NCI-H2196 (cell line): Measurements from ENCODE around the gene C9orf50.
A peak's percentile ranks its signal among the peaks of the same experiment; 100 is the strongest.

Source experiments
- DNase-seq: peaks from one replicate; lab custom pipeline; 2025; ENCODE audit not compliant: unreplicated experiment; lab: John Stamatoyannopoulos, UW

The C9orf50 gene

DNA sequence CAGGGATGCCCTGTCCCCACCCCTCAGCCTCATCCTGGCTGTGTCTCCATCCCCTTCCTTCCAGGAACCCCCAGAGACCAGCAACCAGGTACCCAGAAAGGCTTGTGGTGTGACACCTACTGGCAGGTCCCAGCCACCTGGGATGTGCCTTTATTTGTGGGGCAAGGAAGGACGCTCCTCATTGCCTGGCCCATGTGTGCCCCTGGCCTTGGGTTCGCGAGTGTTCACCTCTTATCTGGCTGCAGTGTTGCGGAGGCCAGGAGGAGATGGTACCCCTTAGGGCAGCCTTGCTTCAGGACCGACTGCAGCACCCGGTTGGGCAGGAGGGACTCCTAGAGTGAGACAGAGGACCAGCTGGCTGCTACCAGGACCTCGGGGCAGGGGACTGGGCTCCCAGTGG lies 8.8 kb downstream of the C9orf50 start:
- no peak for DNase-seq

DNA sequence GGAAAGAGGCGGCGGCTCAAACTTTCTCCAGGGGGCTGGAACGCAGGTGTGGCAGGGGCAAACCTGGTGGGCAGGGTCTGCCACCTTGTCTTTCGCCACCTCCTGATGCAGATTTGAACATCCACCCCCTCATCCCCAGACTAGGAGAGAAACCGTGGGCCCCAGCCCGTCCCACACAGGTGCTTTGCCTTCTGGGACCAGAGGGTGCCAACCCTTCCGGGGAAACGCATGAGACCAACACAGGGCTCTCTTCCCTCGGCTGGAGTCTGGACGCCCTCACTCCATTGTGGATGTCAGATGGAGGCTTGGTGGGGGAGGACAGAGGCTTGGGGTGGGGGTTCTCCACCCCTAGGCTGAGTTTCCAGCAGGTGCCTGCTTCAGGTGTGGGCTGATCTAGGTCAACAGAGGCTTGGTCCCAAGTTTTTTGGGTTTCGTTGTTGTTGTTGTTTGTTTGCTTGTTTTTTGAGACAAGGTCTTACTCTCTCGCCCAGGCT lies 9.5 kb downstream of the C9orf50 start:
- no peak for DNase-seq

DNA sequence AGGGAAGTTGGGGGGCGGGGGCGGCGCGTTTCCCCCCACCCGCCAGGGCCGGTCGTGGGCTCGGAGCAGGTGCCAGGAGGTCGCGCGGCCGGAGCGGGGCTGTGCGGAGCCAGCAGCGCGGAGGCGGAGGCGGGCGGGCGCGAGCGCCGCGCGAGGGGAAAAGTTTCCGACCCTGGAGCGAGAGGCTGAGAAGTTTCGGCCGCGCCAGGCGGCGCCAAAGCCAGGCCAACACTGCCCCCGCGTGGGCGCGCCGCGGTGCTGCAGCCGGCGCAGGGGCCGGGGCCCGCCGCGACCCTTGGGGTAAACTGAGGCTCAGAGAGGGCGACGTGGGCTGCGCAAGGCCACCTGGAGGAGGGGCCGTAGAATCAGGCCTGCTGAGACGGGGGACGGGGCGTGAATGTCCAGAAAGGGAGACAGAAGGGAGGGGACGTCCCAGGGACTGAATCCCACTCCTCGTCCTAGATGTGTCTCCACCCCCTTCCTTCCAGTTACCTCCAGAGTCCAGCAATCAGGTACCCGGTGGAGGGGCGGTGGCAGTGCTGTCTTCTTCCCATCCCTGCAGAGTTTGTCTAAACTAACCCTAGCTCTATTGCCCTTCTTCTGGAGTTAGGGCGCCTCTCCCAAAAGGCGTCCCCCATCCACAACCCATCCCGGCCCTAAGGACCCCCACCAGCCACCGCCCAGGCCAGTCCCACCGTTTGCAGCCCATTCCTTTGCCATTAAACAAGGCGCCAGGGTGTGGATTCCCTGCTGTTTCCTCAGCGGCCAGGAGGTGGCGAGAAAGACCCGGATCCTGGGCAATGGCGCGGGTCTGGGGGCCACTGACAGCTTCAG lies 10.2 kb downstream of the C9orf50 start:
- peak; percentile 72 for DNase-seq

DNA sequence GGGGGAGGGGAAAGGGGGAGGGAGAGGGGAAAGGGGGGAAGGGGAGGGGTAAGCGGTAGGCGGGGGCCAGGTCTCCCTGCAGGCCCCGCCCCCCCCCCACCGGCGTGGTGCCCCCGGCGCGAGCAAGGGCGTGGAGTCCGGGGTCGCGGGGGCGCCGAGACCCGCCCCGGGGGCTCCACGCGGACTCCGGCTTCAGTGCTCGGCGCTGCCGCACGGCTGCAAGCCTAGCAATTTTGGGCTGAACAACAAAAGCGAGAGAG lies 10.8 kb downstream of the C9orf50 start:
- DNase-seq = no peak

DNA sequence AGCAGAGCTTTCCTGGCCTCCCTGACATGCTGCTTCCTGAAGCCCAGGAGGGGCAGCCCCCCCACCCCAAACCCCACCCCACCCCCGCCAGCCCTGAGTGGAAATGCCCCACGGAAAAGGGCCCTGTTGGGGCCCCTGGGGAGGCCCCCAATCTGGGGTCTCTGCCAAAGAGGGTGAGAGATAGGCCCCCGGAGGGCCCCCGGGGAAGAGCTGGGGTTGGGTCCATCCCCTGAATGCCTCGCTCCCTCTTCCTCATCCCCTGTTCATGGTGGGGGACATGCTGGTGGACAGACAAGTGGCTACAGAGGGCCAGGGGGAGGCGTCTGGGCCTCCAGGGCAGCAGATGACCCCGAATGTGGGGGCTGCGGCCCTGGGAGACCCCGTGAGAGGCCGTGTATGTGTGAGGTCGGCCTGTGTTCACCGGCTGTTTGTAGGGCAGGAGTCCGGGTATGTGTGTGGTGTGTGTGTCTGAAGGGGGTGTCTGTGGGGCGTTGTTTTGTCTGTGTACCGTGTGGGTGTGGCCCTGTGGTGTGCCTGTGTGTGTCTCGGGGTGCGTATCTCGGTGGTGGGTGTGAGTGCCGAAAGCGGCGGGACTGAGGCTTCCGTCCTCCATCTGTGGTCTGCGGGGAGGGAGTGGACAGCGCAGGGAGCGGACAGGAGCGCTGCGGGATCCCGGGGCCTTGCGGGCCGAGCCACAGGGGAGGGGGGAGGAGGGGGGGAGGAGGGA lies 11.3 kb downstream of the C9orf50 start:
- DNase-seq = no peak

DNA sequence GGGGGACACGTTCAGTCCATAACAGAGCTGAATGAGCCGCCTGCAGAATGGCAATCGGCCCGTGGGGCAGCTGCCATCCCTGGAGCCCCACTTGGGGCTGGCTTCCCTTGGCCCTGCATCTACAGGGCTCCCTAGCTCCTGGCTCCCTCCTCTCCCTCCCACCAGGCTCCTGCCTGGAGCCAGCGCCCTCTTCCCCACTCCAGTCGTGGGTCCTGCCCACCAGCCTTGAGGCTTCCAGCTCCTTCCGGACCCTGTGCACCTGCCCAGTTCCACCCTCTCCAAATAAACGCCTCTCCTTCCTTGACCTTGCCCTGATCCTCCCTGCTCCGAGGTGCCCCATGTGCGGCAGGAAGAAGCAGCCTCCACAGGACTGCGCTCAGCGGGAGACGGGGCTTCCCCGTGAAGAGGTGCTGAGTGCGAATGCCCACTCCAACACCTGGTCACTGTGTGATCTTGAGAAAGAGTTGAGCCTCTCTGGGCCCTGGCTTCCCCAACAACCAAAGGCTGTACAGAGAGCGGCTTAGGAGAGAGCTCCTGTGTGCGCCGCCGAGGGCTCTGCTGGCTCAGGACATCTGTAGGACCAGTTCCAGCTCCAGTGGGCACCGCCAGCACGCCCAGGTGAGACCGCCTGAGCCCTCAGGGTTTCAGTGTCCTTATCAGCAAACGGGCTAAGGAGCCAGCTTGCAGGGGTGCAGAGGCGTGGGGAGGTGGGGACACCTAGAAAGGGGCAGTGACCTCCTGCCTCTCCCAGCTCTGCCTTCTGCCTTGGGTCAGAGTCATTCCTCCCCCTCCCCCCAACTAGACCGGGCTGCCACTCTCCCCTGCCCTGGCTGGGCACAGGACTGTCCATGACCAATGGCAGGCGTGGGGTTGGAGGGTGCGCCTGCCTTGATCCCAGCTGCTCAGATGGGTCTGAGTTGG lies 12.1 kb downstream of the C9orf50 start:
- no peak for DNase-seq

DNA sequence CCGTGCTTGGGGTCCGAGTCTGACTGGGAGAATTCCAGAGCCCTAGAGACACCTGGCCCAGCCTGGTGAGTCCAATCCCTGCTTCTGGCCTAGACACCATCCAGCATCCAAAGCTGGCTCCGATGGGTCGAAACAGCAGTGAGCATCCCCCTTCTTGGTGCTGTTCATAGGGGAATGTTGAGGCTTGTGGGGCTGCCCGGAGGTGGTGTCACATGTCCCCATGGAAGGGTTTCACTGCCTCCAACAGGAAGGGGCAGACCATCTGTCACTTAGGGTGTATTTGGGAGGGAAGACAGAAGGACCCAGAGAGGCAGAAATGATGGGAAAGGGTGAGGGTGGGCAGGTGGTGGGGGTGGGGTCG lies 13.9 kb downstream of the C9orf50 start:
- DNase-seq = no peak

DNA sequence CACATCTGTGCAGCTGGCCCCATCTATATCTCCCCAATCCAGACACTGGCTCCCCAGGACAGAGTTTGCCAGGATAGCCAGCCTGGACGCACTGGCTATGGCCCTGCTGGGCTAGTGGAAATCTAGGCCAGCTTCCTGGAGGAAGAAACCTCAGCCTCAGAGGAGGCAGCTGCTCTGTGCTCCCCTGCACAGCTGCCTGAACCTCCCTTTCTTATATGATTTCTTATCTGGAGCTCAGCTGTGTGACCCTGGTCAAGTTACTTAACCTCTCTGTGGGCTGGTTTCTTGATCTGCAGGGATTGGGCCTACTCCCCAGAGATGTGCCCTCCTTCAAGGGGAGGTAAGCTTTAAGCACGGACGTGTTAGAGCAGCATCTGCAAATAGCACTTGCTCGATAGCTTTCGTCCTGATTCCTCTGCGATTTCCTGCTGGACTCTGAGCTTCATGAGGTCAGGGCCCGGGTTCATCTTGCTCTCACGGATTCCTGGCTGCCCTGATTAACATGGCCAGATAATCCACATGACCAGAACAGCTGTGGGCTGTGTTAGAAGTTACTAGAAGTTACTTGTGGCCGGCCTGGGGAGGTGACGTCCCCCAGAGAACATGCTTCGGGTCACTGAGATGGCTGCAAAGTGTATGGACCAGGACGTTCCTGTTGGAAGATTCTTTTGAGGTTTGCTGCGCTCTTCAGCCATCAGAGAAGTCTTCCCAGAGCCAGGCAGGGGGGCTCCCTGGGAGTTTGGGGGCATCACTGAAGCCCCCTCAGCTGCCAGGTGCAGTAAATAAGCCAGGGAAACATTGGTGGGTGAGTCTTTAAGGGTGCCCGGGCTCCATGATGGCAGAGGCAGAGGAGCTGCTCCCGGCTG lies 14.5 kb downstream of the C9orf50 start:
- no peak for DNase-seq

DNA sequence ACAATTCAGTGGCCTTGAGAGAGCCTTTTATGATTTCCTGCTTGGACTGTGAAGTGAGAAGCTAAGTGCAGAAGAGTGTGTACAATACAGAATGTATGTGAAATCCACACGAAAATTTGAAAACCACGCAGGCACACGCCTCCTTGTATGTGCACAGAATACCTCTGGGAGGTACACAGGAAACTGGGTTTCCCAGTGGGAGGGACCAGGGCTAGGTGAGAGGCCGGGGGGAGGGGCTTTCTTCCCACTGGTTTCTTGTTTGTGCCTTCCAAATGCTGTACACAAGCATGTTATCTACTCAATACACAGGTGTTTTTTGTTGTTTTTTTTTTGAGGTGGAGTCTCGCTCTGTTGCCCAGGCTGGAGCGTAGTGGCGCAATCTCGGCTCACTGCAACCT lies 16.1 kb downstream of the C9orf50 start:
- peak; percentile 33 for DNase-seq

DNA sequence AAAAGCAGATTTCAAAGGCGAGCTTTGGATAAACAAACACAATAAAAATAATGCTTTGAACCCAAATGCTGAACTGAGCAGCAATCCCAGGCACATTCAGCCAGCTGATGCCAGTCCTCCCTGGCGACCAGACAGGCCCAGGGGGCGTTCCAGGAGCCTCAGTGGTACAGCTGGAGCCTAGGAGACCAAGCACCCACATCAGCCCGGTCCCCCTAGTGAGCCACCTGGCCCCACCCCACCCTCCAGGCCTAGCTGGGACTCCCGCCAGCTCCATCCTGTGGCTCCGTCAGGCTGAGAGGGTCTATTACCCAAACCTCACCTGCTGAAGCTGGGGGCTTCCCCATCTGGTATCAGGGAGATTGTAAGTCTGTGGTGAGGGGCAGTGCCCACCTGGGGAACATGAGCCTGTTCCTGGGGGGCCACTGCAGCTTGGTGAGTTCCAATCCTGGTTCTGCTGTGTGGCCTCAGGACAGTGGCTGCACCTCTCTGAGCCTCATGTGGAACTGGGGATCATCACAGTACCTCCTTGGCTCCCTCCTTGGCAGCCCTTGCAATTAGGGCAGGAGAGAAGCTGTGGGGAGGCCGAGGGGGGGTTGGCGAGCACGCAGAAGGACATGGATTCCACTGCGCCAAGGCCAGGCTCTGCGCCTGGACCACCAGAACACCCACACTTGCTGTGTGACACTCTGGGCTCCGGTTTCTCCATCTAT lies 16.7 kb downstream of the C9orf50 start:
- DNase-seq = no peak

DNA sequence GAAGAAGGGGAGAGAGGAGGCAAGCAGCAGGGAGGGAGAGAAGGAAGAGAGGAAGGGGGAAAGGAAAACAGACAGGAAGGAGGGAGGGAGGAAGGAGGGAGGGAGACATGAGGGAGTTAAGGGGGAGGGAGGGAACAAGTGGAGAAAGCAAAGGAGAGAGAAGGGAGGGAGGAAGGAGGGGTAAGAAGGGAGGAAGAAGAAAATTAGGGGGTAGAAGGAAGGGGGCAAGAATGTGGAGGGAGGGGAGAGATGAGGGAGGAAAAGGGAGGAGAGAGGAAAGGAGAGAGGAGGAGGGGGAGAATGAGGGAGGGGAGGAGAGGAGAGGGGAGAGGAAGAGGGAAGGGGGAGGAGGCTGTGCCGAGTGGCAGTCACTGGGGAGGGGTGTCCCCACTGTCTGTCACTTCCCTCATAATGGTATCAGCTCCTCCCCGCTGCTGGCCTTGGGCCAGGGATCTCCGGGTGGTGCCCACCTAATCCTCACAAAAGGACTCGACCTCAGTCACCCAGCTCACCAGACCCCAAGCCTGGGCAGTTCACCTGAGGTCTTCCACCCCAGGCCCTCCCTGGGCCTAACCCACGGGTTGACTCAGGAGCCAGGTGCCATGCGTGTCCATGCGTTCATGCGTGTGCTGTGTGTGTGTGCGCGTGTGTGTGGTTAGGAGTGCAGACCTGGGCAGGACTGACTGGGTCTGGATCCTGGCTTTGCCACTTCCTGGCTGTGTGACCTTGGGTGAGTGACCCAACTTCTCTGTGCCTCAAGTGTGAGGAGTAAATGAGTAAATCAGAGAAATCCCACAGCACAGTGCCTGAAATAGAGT lies 18.1 kb downstream of the C9orf50 start:
- DNase-seq = no peak

DNA sequence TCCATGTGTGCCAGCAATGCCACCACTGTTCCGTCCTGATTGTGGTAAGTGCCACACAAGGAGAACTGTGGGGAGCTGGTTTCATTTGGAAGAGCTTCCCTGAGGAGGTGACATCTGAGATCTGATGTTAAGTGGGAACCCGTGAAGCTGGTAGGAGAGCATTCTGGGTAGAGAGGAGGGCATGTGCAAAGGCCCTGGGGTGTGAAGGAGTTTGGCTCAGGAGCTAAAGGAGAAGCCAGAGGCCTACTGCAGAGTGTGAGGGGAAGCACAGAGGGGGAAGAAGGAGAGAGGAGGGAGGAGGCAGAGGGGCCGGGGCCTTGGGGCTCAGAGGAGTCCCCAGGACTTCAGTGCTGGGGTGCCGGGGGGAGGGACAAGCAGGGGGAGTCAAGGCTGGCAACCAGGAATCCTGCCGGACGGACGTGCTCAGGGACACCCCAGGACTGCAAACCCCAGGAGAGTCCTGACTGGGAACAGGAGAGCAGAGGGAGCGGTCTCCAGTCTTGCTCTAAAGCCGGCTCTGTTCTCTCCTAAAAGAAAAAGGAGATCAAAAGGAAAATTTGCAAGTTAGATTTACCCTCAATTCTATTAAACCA lies 19.7 kb downstream of the C9orf50 start:
- DNase-seq = no peak

DNA sequence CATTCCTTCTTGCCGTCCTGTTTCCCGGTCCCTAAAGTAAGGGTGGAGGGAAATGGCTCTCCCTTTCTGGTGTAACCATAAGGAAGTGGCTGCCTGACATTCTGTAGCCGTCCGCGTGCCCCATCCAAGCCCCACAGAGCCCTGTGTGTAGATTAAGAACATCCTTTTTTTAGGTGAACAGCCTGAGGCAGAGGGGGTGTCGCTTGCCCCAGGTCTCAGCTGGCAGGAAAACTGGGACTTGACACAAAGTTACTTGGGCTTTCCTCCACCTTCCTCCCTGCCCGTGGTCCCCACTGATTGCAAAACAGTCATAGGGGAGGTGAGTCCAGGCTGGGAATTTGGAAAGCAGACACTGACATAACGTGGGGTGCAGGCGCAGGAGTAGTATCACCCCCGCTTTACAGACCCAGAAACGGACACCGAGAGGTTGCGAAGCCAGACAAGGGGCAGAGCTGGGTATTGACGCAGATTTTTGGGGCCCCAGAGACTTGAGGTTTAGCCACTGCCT lies 22.8 kb downstream of the C9orf50 start:
- no peak for DNase-seq

DNA sequence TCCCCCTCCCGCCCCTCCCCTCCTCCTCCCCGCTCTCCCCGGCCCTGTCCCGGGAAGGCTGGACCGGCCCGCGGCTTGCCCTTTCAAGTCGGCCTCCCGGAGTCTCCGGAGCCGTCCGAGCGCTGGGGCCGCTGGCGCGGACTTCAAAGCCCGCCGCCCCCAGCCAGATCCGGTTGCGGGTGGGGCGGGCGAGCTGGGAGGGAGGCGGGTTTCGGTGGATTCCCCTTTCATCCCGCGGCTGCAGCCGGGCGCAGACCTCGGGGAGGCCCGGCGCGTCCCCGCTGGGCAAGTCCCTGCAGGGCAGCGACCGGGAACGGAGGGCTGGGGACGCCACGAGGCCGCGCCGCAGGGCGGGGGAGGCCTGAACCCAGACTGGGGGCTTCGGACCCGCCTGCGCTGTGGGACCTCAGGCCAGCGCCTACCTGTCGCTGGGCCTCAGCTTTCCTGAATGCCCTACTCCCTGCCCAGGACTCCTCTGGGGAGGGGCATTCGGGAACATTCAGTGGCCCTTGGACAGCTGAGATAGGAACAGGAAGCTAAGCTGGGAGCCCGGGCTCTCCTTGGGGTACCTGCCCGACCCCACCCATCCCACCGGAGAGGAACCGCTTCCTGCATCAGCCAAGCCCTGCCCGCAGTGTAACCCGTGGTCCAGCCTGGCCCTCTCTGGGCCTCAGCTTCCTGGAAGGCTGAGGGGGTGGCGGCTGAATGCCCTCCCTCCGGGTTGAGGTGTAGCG lies 23.4 kb downstream of the C9orf50 start:
- DNase-seq = no peak

DNA sequence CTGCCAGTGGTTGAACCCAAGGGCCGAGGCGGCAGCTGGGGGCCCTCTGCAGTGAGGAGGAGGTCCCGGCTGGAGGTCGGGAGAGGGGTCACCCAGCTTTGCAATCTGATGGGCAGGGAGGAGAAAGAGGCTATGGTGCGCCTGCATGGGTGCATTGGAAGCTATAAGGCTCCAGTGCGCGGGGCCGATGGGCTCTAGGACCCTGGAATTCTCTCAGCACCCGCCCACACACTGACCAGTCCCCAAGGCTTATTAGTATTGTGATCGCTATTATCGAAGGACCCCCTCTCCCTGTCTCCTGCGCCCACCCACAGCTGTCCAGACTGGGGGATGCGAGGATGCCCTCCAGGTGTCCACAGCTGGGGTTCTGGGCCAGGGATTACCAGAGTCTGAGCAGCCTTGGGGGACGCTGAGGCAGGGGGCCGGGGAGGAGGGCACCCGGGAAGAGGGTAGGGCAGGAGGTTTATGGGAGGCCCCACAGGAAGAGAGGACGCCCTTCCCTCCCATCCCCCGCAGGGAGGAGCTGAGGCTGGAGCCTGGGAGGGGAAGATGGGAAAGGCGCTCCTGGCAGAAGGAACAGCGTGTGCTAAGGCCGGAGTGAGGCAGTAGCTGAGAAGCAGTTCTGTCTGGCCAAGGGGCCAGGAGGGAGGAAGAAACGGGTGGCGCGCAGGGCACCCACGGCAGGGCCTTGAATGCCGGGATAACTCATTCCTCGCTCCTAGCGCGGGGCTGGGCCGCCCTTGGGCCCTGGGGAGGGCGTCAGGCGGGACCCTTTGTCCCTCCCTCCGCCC lies 24.2 kb downstream of the C9orf50 start:
- no peak for DNase-seq

DNA sequence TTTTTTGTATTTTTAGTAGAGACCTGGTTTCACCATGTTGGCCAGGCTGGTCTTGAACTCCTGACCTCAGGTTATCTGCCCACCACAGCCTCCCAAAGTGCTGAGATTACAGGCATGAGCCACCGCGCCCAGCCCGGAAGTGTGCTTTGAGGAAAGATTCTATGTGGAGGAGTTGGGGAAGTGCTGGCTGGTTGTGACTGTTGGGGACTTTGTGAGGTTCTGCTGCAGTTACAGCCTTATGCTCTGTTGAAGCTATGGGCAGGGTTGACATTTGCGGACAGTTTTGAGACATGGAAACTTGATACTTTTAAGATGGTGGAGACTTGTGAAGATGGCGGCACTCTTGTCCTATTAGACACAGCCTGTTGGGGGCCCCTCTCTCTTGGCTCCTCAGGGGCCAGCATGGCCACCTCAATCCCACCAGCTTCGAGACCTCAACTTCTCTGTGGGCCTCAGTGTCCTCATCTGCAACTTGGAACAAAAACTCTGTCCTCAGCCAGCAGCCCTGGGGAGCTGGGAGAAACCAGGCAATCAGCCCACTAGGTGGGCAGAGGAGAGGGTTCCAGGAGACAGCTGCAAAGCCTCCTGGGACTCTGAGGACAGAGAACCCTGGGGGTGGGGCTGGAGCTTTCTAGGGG lies 24.9 kb downstream of the C9orf50 start:
- no peak for DNase-seq

DNA sequence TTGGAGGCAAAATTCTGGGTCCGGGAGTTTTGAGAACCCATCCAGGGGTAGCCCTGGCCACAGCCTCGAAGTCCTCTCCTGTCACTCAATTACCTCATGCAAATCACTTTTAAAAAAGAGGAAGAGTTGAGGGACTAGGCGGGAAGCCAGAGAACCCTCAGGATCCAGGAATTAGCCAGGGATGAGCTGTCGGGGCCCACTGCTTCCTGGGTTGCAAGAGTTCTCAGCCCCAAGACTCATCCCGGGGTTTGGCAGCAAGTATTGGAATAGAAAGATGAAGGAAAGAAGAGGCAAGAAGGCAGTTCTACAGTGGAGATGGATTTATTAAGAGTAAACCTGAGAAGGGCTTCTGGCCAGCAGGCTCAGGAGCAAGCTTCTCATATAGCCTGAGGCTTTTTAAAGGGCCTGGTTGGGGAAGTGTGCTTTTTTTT lies 25.6 kb downstream of the C9orf50 start:
- DNase-seq = no peak
